Measurements from ENCODE around the gene TTBK2.

DNA sequence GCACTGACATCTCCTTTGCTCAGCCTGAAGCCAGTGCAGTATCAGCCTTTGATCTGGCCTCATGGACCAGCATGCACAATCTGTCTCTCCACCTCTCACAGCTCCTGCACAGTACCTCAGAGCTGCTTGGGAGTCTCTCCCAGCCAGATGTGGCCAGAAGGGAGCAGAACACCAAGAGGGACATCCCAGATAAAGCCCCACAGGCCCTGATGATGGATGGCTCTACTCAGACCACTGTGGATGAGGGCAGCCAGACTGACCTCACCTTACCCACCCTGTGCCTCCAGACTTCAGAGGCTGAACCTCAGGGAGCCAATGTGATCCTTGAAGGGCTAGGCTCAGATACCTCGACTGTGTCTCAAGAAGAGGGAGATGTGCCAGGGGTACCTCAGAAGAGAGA is 228.0 kb downstream of the TTBK2 start:
- TF ChIP-seq, protein P1, sequence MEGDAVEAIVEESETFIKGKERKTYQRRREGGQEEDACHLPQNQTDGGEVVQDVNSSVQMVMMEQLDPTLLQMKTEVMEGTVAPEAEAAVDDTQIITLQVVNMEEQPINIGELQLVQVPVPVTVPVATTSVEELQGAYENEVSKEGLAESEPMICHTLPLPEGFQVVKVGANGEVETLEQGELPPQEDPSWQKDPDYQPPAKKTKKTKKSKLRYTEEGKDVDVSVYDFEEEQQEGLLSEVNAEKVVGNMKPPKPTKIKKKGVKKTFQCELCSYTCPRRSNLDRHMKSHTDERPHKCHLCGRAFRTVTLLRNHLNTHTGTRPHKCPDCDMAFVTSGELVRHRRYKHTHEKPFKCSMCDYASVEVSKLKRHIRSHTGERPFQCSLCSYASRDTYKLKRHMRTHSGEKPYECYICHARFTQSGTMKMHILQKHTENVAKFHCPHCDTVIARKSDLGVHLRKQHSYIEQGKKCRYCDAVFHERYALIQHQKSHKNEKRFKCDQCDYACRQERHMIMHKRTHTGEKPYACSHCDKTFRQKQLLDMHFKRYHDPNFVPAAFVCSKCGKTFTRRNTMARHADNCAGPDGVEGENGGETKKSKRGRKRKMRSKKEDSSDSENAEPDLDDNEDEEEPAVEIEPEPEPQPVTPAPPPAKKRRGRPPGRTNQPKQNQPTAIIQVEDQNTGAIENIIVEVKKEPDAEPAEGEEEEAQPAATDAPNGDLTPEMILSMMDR (IDR thresholded peaks at IDR 0.05), result no peak
- TF ChIP-seq EZH2 (IDR thresholded peaks at IDR 0.05) (no peak), EZH2phosphoT487 (IDR thresholded peaks at IDR 0.05) (no peak)

Measured in neural progenitor cell (in vitro differentiated cells).